K562 (cell line): ENCODE data around the gene PTPRG. TPM values are rescaled to one million over a fixed set of nuclear protein-coding genes. Genes with fewer than 3 reads are reported as not detected.
A peak's percentile ranks its signal among the peaks of the same experiment; 100 is the strongest.

Experiments
- ATAC-seq: fragments of 200-7000 bp; cut with Tn5 transposase; 3 replicates; pipeline ENCODE4 v1.9.1; 2020; ENCODE audit warnings: moderate library complexity
- BruUV-seq: library from RNA; stranded (reverse); fragments of 400-500 nt; replicated peaks from 2 replicates; lab custom pipeline; 2021; lab: Mats Ljungman, UMichigan
- CTCF ChIA-PET: fragments of 300-600 bp; formaldehyde crosslinking; extraction: SDS; loops from one replicate; lab custom pipeline; 2021; ENCODE audit warnings: low intra/inter-chr PET ratio; lab: Yijun Ruan, JAX
- POLR2A ChIA-PET: fragments of 300-600, 350-650 bp; sonication (Branson Sonifier 250); formaldehyde crosslinking; extraction: SDS; loops from one replicate; lab custom pipeline; 2021; ENCODE audit warnings: antibody characterized with exemption, inconsistent platforms; lab: Yijun Ruan, JAX
- DNase-seq, 4 experiments: peaks; one replicate each; pipeline versions ENCODE4 v3.0.0 to v3.0.0-alpha.2; 2011 to 2018; ENCODE audit warnings: low spot score in 3 of 4, mixed read lengths in 3 of 4; ENCODE audit errors: extremely low read depth in 1 of 4
- FAIRE-seq: peaks from 2 replicates; lab custom pipeline; 2011; peaks lifted over from hg19 to GRCh38; lab: Jason Lieb, UNC
- H2AFZ ChIP-seq: 2 replicates; pipeline ENCODE4 v1.6.0; 2011; ENCODE audit warnings: low read depth, low read length, control low read depth, inconsistent platforms
- H3K27ac ChIP-seq: fragments of 200-600 bp; 3 replicates; pipeline ENCODE4 v1.8.0; 2011; ENCODE audit warnings: low read depth, mild to moderate bottlenecking, control low read depth, inconsistent platforms, low read length, moderate library complexity, mixed read lengths; ENCODE audit errors: extremely low read depth
- H3K27me3 ChIP-seq, 2 experiments: fragments of 300-600 bp in 1 of 2; 2 replicates in 1 of 2; 3 replicates in 1 of 2; pipeline versions ENCODE4 v1.6.0 to v1.8.0; 2011; ENCODE audit warnings: inconsistent platforms in 2 of 2, low read length in 2 of 2, mild to moderate bottlenecking in 1 of 2, mixed read lengths in 1 of 2, moderate library complexity in 1 of 2; ENCODE audit not compliant: control insufficient read depth in 2 of 2, insufficient read depth in 2 of 2
- H3K36me3 ChIP-seq: fragments of 300-600 bp; 3 replicates; pipeline ENCODE4 v1.8.0; 2011; ENCODE audit warnings: mild to moderate bottlenecking, low read length, inconsistent platforms; ENCODE audit not compliant: control insufficient read depth, insufficient read depth
- H3K4me1 ChIP-seq, 2 experiments: fragments of 200-600 bp in 1 of 2; replicated peaks in 1 of 2; 2 replicates in 1 of 2; 3 replicates in 1 of 2; pipeline versions ENCODE4 v1.5.1 to v1.8.0; 2011; ENCODE audit warnings: inconsistent platforms in 2 of 2, low read length in 2 of 2, mild to moderate bottlenecking in 1 of 2, mixed read lengths in 1 of 2, moderate library complexity in 1 of 2; ENCODE audit not compliant: control insufficient read depth in 2 of 2, insufficient read depth in 2 of 2
- H3K4me2 ChIP-seq: 2 replicates; pipeline ENCODE4 v1.6.1; 2011; ENCODE audit warnings: low read length, control low read depth, inconsistent platforms, mixed read lengths; ENCODE audit not compliant: insufficient read depth
- H3K4me3 ChIP-seq: fragments of 200-600 bp; sonication (generic), shearing (Covaris generic); 2 replicates; pipeline ENCODE4 v1.5.1; 2016; ENCODE audit warnings: control low read depth, inconsistent platforms
- H3K79me2 ChIP-seq: fragments of 200-600 bp; 3 replicates; pipeline ENCODE4 v1.8.0; 2011; ENCODE audit warnings: low read length, inconsistent platforms; ENCODE audit not compliant: control insufficient read depth, insufficient read depth
- H3K9ac ChIP-seq, 2 experiments: 2 replicates each; pipeline versions ENCODE4 v1.6.0 to v1.6.1; 2011; ENCODE audit warnings: low read depth in 2 of 2, low read length in 2 of 2, control low read depth in 1 of 2, inconsistent platforms in 1 of 2, mild to moderate bottlenecking in 1 of 2, mixed read lengths in 1 of 2; ENCODE audit not compliant: insufficient read depth in 1 of 2
- H3K9me1 ChIP-seq: one replicate; pipeline ENCODE4 v1.6.0; 2011; ENCODE audit warnings: inconsistent platforms, mild to moderate bottlenecking, low read length, moderate library complexity; ENCODE audit not compliant: control insufficient read depth, insufficient read depth
- H3K9me3 ChIP-seq: replicated peaks from 2 replicates; pipeline ENCODE4 v1.5.1; 2011; ENCODE audit warnings: low read depth, low read length, inconsistent platforms; ENCODE audit not compliant: control insufficient read depth, insufficient read depth
- H4K20me1 ChIP-seq: replicated peaks from 2 replicates; pipeline ENCODE4 v1.6.1; 2011; ENCODE audit warnings: low read length, inconsistent platforms, mixed read lengths; ENCODE audit not compliant: control insufficient read depth, insufficient read depth
- CEBPG ChIP-seq, 3 experiments: fragments of 200-800 bp in 1 of 3; sonication (Bioruptor generic) in 1 of 3; sonication (generic) in 1 of 3; formaldehyde crosslinking in 1 of 3; IDR thresholded peaks in 2 of 3; conservative IDR thresholded peaks in 1 of 3; 2 replicates each; pipeline versions ENCODE4 v1.6.1 to v1.8.0; 2016 to 2022; ENCODE audit warnings: missing compliant biosample characterization in 2 of 3, missing genetic modification characterization in 2 of 3, mild to moderate bottlenecking in 1 of 3, missing genetic modification reagents in 1 of 3
- HNRNPL ChIP-seq: fragments of 200-400 bp; formaldehyde crosslinking; IDR thresholded peaks from 2 replicates; pipeline ENCODE4 v1.6.1; 2017; ENCODE audit warnings: low read depth, mild to moderate bottlenecking, low read length
- ILF3 ChIP-seq: fragments of 450-650 bp; IDR thresholded peaks from 2 replicates; pipeline ENCODE4 v1.6.1; 2018; ENCODE audit warnings: antibody characterized with exemption, mild to moderate bottlenecking, moderate library complexity, borderline replicate concordance
- PRMT5 ChIP-seq: sonication (generic); formaldehyde crosslinking; IDR thresholded peaks from 2 replicates; pipeline ENCODE4 v1.5.0; 2020; ENCODE audit warnings: missing genetic modification reagents
- SETDB1 ChIP-seq: IDR thresholded peaks from one replicate; pipeline ENCODE4 v1.6.1; 2012; ENCODE audit warnings: low read length, control low read depth, inconsistent platforms
- SREBF2 ChIP-seq: sonication (generic); formaldehyde crosslinking; IDR thresholded peaks from 2 replicates; pipeline ENCODE4 v1.4.0; 2020; ENCODE audit warnings: mild to moderate bottlenecking, missing genetic modification reagents
- WGBS: fragments of 100-300 bp; shearing (Covaris generic); methylation state at CpG from one replicate; pipeline ENCODE4 v1.1.6; 2016; ENCODE audit warnings: low coverage, mixed read lengths; ENCODE audit not compliant: insufficient coverage; ENCODE audit errors: missing lambda C conversion rate; 5-methylcytosine and 5-hydroxymethylcytosine counted together
- in situ Hi-C: fragments of 300-500 bp; cut with MboI; formaldehyde crosslinking; loops from 4 replicates; pipeline ENCODE4 v1.15.0; 2018; ENCODE audit warnings: inconsistent platforms, mixed read lengths
- intact Hi-C: fragments of 100-400 bp; cut with micrococcal nuclease; formaldehyde crosslinking; loops from 2 replicates; pipeline ENCODE4 v1.14.2; 2022
- polyA plus RNA-seq, 8 experiments: library from polyadenylated mRNA; depleted of rRNA in 4 of 8; stranded (reverse) in 5 of 8; unstranded in 3 of 8; fragments of >200 nt; fragmentation: Nextera tagmentation in 2 of 8; fragmentation: Illumina TruSeq in 1 of 8; extraction: Ambion mirVana in 2 of 8; extraction: Trizol in 1 of 8; gene quantifications; 2 replicates each; pipeline versions ENCODE4 v1.2.1 to v1.2.3, GENCODE V29; 2011 to 2014; ENCODE audit warnings: inconsistent platforms in 1 of 8, missing spikeins in 1 of 8
- total RNA-seq, 7 experiments: library from RNA; depleted of rRNA in 6 of 7; stranded (reverse); fragments of >200 nt in 6 of 7; fragmentation: Illumina TruSeq in 2 of 7; extraction: Trizol in 2 of 7; gene quantifications; 2 replicates each; pipeline versions ENCODE4 v1.2.1 to v1.2.3, GENCODE V29; 2011 to 2021; ENCODE audit warnings: low replicate concordance in 1 of 7
- TF ChIP-seq, protein P1 (sequence below), 3 experiments: fragments of 200-800 bp in 1 of 3; fragments of 250-450 bp in 1 of 3; fragments of 450-650 bp in 1 of 3; sonication (Bioruptor Pico) in 1 of 3; sonication (Bioruptor generic) in 1 of 3; formaldehyde crosslinking in 1 of 3; IDR thresholded peaks; 2 replicates each; pipeline versions ENCODE4 v1.6.1 to v1.8.0; 2016 to 2022; ENCODE audit warnings: mild to moderate bottlenecking in 2 of 3, missing genetic modification characterization in 2 of 3, missing compliant biosample characterization in 1 of 3, moderate library complexity in 1 of 3

PTPRG gene
- total and polyA plus RNA-seq, 9 of the 15 experiments (the other 6 are each of a cell fraction or from before 2014, with no cell fraction given): 0.16 TPM; not detected in 8

DNA sequence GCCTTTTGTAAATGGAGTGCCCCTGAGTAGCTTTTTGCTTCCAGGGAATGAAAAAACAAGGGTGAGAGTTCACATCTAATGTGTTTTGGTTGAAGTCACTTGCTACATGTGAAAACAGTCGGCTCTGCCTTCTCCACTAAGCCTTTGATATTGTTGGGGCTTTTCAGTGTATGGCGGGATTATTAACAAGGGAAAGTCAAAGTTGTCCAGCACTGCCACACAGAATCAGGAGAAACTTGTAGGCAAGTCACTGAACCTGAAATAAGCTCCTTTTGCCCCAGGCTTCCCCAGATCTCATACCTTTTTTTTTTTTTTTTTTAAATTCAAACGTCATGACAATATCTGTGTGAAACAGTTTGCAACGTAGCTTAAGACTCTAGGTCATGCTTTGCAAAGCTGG is 564.0 kb downstream of the PTPRG start (continued):
- TF ChIP-seq SETDB1 (no peak), SREBF2 (CRISPR knock-in tag) (no peak), HNRNPL (no peak), ILF3 (no peak), PRMT5 (CRISPR knock-in tag) (no peak)

DNA sequence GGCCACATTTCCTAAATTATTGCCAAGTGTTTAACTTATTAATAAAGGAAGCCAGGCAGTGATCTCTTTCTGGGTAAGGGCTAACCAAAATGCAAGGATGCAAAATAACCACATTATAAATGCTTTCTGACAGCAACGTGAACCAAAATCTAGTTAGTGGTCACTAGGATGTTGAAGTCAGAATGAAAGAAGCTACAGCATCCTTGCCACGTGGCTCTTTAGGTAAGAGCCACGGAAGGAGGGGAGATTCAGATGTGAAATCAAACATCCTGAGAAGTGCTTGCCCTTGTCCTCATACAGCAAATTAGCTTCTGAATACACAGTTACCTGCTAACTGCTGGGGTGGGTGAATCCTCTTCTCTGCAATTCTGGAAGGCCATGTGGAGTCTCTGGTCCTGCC is 565.7 kb downstream of the PTPRG start:
- FAIRE-seq: no peak
- H3K9me1 ChIP-seq: no peaks in the 10 kb centered on the region
- DNase-seq: no peak
- intact Hi-C loops (no loop called here), in situ Hi-C loops (no loop called here)
- no peak overlapping the region for H3K4me2 ChIP-seq
- no TSS peak for BruUV-seq
- H3K27ac ChIP-seq: no peak overlapping the region
- TF ChIP-seq CEBPG (CRISPR knock-in tag; IDR thresholded peaks at IDR 0.05): no peak
- TF ChIP-seq CEBPG (tag; conservative IDR thresholded peaks at IDR 0.05 in 1 of 2, IDR thresholded peaks at IDR 0.05 in 1 of 2): no peak
- TF ChIP-seq, protein P1, sequence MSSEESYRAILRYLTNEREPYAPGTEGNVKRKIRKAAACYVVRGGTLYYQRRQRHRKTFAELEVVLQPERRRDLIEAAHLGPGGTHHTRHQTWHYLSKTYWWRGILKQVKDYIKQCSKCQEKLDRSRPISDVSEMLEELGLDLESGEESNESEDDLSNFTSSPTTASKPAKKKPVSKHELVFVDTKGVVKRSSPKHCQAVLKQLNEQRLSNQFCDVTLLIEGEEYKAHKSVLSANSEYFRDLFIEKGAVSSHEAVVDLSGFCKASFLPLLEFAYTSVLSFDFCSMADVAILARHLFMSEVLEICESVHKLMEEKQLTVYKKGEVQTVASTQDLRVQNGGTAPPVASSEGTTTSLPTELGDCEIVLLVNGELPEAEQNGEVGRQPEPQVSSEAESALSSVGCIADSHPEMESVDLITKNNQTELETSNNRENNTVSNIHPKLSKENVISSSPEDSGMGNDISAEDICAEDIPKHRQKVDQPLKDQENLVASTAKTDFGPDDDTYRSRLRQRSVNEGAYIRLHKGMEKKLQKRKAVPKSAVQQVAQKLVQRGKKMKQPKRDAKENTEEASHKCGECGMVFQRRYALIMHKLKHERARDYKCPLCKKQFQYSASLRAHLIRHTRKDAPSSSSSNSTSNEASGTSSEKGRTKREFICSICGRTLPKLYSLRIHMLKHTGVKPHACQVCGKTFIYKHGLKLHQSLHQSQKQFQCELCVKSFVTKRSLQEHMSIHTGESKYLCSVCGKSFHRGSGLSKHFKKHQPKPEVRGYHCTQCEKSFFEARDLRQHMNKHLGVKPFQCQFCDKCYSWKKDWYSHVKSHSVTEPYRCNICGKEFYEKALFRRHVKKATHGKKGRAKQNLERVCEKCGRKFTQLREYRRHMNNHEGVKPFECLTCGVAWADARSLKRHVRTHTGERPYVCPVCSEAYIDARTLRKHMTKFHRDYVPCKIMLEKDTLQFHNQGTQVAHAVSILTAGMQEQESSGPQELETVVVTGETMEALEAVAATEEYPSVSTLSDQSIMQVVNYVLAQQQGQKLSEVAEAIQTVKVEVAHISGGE (CRISPR knock-in tag; IDR thresholded peaks at IDR 0.05): peak in 1 of 3 experiments; percentile 16; a peak in 1 of 6 replicates
- H3K79me2 ChIP-seq: no peaks in the 10 kb centered on the region
- no peak overlapping the region for H3K9ac ChIP-seq
- no peaks in the 10 kb centered on the region for H4K20me1 ChIP-seq
- no peak overlapping the region for H3K4me3 ChIP-seq
- CTCF ChIA-PET: no interaction called here
- POLR2A ChIA-PET: no interaction called here
- no peak overlapping the region for H2AFZ ChIP-seq
- no peaks in the 10 kb centered on the region for H3K9me3 ChIP-seq
- WGBS: 0% methylated on average over 3 of the region's 3 CpGs
- H3K27me3 ChIP-seq: no peaks in the 10 kb centered on the region; a peak in 1 of 5 replicates
- H3K36me3 ChIP-seq: no peaks in the 10 kb centered on the region
- ATAC-seq: no peak
- no peaks in the 10 kb centered on the region for H3K4me1 ChIP-seq
